ENCODE data around the gene PASD1.
"Not testable (repeated sequence)": the region's sequence is repeated elsewhere in the genome, so short reads cannot be mapped to it uniquely, and the experiment has no call there.

Gene PASD1

GRCh38 chrX:151692825-151693224 lies 129.3 kb downstream of the PASD1 start:
- H3K27ac ChIP-seq, result no peak overlapping the region
- TF ChIP-seq CTCF (conservative IDR thresholded peaks at IDR 0.05), result no peak

DNA sequence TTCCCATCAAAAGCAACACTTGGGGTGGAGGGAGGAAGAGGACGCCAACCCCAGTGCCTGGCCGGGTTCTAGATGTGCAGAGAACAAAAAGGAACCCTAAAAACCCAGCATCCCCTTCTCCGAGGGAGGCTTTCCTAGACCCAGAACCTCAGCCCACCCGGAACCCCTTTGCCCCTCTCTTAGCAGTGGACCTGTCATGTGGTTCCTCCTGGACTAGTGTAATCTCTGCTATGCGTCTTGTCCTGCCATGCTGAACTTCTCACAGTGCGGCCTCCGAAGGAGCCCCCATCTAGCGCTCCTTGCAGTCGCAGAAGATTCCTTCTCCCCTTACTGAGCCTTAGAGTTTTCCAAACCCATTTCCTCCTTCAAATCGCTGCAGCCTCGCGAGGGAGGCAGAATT lies 130.6 kb downstream of the PASD1 start:
- TF ChIP-seq CTCF (conservative IDR thresholded peaks at IDR 0.05), result no peak

GRCh38 chrX:151694661-151695582 lies 131.4 kb downstream of the PASD1 start, which contains the start of gene PRRG3:
TSS of gene PRRG3 (plus strand) at chrX:151695458. CDS start at chrX:151698815, 3,357 bp downstream.
- no peak within 1 kb of the TSS for H3K27ac ChIP-seq
- no peak for TF ChIP-seq CTCF (conservative IDR thresholded peaks at IDR 0.05)

More for the DNA sequence above, 130.6 kb downstream of the PASD1 start:
- H3K27ac ChIP-seq, result no peak overlapping the region

GRCh38 chrX:151695583-151696340 lies 132.3 kb downstream of the PASD1 start:
- no peak overlapping the region for H3K27ac ChIP-seq
- TF ChIP-seq CTCF (conservative IDR thresholded peaks at IDR 0.05), result no peak

DNA sequence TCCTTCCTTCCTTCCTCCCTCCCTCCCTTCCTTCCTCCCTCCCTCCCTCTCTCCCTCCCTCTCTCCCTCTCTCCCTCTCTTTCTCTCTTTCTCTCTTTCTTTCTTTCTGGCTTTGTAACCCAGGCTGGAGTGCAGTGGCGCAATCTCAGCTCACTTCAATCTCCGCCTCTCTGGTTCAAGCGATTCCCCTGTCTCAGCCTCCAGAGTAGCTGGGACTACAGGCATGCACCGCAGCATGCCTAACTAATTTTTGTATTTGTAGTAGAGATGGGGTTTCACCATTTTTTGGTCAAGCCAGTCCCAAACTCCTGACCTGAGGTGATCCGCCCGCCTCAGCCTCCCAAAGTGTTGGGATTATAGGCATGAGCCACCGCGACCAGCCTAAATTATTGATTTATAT lies 133.6 kb downstream of the PASD1 start:
- not testable (repeated sequence) for H3K27ac ChIP-seq

- no peak overlapping the region for H3K27ac ChIP-seq
- no peak for TF ChIP-seq CTCF (conservative IDR thresholded peaks at IDR 0.05)
These were observed 134.0 kb downstream of the PASD1 start for GRCh38 chrX:151697522-151697921.

GRCh38 chrX:151698485-151698884 lies 135.0 kb downstream of the PASD1 start:
- no peak for TF ChIP-seq CTCF (conservative IDR thresholded peaks at IDR 0.05)
- no peak overlapping the region for H3K27ac ChIP-seq
